ENCODE measurements around the gene HNF4A.

DNA sequence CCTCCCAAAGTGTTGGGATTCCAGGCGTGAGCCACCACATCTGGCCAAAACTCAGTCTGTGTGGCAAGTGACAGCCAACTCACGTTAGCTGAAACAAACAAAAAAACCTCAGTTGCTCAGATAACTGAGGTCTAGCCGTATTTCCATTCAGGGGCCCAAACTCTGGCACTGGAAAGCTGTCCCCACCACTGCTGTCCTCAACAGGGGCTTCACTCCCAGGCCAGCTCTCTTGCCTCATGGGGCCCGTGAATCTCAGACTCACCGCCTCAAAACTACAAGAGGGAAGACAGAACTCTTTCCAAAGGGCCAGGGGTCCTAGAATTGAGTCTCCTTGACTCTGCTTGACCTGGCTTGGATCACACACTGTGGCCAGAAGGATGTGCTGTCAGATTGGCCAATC lies 127.6 kb downstream of the HNF4A start:
- TF ChIP-seq, protein P1, sequence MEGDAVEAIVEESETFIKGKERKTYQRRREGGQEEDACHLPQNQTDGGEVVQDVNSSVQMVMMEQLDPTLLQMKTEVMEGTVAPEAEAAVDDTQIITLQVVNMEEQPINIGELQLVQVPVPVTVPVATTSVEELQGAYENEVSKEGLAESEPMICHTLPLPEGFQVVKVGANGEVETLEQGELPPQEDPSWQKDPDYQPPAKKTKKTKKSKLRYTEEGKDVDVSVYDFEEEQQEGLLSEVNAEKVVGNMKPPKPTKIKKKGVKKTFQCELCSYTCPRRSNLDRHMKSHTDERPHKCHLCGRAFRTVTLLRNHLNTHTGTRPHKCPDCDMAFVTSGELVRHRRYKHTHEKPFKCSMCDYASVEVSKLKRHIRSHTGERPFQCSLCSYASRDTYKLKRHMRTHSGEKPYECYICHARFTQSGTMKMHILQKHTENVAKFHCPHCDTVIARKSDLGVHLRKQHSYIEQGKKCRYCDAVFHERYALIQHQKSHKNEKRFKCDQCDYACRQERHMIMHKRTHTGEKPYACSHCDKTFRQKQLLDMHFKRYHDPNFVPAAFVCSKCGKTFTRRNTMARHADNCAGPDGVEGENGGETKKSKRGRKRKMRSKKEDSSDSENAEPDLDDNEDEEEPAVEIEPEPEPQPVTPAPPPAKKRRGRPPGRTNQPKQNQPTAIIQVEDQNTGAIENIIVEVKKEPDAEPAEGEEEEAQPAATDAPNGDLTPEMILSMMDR (IDR thresholded peaks at IDR 0.05) = no peak
- no peak for TF ChIP-seq ZFX (IDR thresholded peaks at IDR 0.05; ENCODE audit: borderline replicate concordance)

Measured in 22Rv1 (cell line).